OCI-LY1 (cell line): Measurements from ENCODE around the gene IGFBP7.

Source experiments
- CTCF ChIP-seq: fragments of 200-600 bp; sonication (generic), shearing (Covaris generic); IDR thresholded peaks from 2 replicates; pipeline ENCODE4 v1.5.1; 2017; ENCODE audit warnings: mild to moderate bottlenecking, antibody characterized with exemption, low read length, moderate library complexity, mixed read lengths
- EZH2 ChIP-seq: fragments of 200-600 bp; sonication (generic), shearing (Covaris generic); IDR thresholded peaks from 2 replicates; pipeline ENCODE4 v1.8.0; 2017; ENCODE audit warnings: borderline replicate concordance, mixed run types, mild to moderate bottlenecking, antibody characterized with exemption, low read length, moderate library complexity, mixed read lengths

GRCh38 chr4:57037982-57038604 lies 72.1 kb downstream of the IGFBP7 start:
- TF ChIP-seq EZH2 = no peak
- TF ChIP-seq CTCF = peak; percentile 93
